NCI-H510A (cell line): ENCODE measurements around the gene NTN5.
"Not testable (repeated sequence)": the region's sequence is repeated elsewhere in the genome, so short reads cannot be mapped to it uniquely, and the experiment has no call there.

ENCODE experiments used
- DNase-seq: peaks from one replicate; lab custom pipeline; 2025; lab: John Stamatoyannopoulos, UW

The NTN5 gene

GRCh38 chr19:48670699-48671445 is 1.9 kb downstream of the NTN5 start:
- no peak for DNase-seq

- DNase-seq = no peak
Measured at GRCh38 chr19:48669903-48670668, 2.7 kb downstream of the NTN5 start.

GRCh38 chr19:48668761-48669160 is 4.1 kb downstream of the NTN5 start:
- no peak for DNase-seq

- no peak for DNase-seq
Measured at GRCh38 chr19:48668332-48668731, 4.5 kb downstream of the NTN5 start.

- DNase-seq = no peak
Measured at GRCh38 chr19:48665786-48666185, 7.0 kb downstream of the NTN5 start.

- no peak for DNase-seq
Measured at GRCh38 chr19:48664476-48664875, 8.3 kb downstream of the NTN5 start.

- DNase-seq = no peak
Measured at GRCh38 chr19:48663667-48664066, 9.2 kb downstream of the NTN5 start.

- DNase-seq = no peak
Measured at GRCh38 chr19:48661711-48662090, 11.1 kb downstream of the NTN5 start.

GRCh38 chr19:48660852-48661710 is 11.7 kb downstream of the NTN5 start:
- peak; percentile 57 for DNase-seq

- no peak for DNase-seq
Measured at GRCh38 chr19:48659768-48660167, 13.0 kb downstream of the NTN5 start.

- DNase-seq = no peak
Measured at GRCh38 chr19:48658483-48658882, 14.3 kb downstream of the NTN5 start.

GRCh38 chr19:48657828-48658227 is 15.0 kb downstream of the NTN5 start:
- DNase-seq = not testable (repeated sequence)

- no peak for DNase-seq
Measured at GRCh38 chr19:48656840-48657474, 15.9 kb downstream of the NTN5 start.

- DNase-seq = no peak
Measured at GRCh38 chr19:48654299-48655059, 18.3 kb downstream of the NTN5 start.

- DNase-seq = no peak
Measured at GRCh38 chr19:48651683-48652048, 21.2 kb downstream of the NTN5 start.

- DNase-seq = no peak
Measured at GRCh38 chr19:48650974-48651682, 21.7 kb downstream of the NTN5 start.

- no peak for DNase-seq
Measured at GRCh38 chr19:48648134-48648533, 24.7 kb downstream of the NTN5 start.

- no peak for DNase-seq
Measured at GRCh38 chr19:48646722-48647216, 26.0 kb downstream of the NTN5 start.

- DNase-seq = peak; percentile 94
Measured at GRCh38 chr19:48646001-48646721, 26.7 kb downstream of the NTN5 start, which contains the start of gene CA11. TSS of gene CA11 (minus strand) at chr19:48646187. CDS start at chr19:48645632, 555 bp downstream.

- DNase-seq = no peak
Measured at GRCh38 chr19:48645620-48646000, 27.2 kb downstream of the NTN5 start.
